IPS DF 19.7 (cell line): ENCODE results near the gene LIMS1.
"Not testable (repeated sequence)": the region's sequence is repeated elsewhere in the genome, so short reads cannot be mapped to it uniquely, and the experiment has no call there.

Experiments used
- DNase-seq: peaks from one replicate; pipeline ENCODE4 v3.0.0-alpha.2; 2013; ENCODE audit warnings: low read depth, low spot score

Gene LIMS1

DNA sequence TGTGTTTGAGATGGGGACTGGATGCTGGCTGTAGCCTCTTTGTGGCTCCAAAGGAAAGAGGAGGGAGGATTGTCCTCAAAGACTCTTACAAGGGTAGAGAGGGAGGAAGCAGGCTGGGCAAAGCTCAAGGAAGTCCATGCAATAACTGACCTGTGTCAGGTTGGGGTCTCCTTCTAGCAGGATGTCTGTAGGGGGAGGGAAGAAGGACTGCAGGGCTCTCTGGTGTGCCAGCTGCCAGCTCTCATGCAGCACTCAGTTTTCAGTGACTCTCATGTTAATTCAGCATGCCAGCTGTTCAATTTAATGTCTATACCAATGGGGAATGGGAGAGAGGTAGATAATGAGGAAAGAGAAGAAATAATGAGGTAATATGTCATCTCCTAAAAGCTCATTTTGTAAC is 99.7 kb downstream of the LIMS1 start:
- no peak for DNase-seq

DNA sequence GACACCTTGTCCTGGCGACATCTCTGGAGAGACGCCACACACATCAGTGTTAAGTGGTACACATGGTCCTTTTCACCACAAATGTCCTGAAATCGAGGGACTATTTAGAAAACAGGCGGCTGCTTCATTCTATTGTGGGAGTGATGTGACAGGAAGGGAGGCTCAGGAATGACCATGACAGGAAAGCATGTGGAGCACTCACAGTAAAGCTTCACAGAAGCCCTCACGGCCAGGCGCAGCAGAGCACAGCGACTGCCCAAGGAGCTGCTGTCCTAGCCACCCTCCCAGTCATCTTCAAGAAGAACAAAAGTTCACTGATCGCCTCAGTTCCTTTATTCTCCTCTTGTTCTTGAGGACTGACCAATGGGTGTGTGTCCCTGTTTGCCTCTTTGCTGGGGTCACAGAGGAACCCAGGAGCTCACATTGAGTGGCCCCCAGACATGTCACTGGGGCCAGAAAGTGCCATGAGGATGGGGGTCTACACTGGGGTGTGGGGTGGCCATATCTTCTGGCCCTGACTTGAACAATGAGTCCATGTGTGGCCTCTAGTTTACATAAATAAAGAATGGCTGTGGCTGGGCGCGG is 100.4 kb downstream of the LIMS1 start:
- no peak for DNase-seq

DNA sequence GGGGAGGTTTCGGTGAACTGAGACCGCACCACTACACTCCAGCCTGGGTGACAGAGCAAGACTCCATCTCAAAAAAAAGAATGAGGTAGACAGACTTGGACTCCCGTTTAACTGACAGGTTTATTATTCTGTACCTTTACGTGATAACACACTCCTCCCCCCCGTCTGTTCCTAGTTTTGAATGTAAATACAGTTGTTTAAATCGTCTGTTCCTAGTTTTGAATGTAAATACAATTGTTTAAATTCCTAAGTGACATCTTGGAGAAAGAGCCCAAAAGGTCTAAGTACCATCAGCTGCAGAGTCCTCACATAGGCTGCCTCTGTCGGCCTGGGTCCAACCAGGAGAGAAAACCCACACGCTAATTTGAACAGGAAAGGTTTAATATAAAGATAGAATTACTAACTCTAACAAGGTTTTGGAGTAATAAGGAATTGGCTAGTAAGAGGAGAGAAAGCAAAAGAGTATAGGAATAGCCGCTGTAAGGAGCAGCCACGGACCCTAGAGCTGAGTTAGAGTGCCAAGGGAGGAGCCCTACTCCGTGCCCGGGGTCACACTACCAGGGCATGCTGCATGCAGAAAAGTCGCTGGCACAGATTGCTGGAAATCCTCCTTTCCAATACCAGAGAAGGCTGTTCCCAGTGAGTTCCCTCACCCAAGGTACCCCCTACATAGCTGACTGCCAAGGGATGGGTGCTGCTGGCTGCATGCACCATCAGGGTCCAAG is 101.5 kb downstream of the LIMS1 start:
- DNase-seq: no peak

DNA sequence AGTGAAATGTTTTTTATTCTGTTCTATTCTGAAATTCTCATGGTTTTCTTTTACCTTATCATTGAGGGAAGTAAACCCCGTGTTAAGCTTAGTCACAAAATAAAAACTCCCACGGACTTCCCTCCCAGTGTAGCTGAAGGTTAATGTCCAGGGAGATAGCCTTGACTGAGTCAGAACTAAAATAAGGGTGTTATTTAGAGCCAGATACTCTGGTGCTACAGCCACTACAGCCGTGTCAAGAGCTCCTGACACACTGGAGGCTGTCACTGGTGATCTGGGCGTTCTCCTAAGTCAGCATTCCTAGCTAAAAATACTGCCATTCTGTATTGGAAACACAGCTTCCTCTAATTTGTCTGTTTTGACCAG is 103.0 kb downstream of the LIMS1 start:
- no peak for DNase-seq

DNA sequence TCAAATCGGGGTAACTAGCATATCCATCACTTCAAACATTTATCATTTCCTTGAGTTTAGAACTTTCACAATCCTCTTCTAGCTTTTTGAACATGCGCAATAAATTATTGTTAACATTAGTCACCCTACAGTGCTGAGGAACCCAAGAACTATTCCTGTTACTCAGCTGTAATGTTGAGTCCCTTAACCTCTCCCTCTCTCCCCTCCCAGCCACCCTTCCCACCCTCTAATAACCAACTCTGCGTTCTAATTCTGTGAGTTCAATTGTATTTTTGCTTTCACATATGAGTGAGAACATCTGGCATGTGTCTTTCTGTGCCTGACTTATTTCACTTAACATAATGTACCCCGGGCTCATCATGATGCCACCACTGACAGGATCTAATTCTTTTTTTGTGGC is 106.5 kb downstream of the LIMS1 start:
- no peak for DNase-seq

DNA sequence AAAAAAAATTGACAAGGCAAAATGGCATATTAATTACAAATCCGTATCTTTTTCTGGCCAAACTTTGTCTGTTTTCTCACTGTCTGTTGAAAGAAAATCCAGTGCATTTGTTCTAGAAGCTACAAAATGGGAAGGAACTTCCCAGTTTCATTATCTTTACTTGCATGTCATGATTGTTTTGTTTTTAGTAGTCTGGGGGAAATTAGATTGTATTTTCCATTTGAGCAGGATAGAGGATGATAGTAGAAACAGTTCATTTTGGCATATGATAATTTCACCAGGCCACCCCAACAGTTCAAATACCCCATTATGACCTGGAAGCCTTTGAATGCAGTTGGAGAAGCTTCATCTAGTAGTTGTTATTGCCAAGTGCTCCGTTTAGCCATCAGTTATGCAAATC is 107.5 kb downstream of the LIMS1 start:
- DNase-seq: no peak

DNA sequence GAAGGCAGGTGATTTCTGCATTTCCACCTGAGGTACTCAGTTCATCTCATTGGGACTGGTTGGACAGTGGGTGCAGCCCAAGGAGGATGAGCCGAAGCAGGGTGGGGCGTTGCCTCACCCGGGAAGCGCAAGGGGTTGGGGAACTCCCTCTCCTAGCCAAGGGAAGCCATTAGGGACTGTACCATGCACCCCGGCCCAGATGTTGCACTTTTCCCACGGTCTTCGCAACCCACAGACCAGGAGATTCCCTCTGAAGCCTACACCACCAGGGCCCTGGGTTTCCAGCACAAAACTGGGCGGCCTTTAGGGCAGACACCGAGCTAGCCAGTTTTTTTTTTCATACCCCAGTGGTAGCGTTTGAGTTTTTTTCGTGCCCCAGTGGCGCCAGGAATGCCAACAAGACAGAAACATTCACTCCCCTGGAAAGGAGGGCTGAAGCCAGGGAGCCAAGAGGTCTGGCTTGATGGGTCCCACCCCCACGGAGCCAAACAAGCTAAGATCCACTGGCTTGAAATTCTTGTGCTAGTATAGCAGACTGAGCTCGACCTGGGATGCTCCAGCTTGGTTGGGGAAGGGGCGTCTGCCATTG is 109.1 kb downstream of the LIMS1 start:
- no peak for DNase-seq

DNA sequence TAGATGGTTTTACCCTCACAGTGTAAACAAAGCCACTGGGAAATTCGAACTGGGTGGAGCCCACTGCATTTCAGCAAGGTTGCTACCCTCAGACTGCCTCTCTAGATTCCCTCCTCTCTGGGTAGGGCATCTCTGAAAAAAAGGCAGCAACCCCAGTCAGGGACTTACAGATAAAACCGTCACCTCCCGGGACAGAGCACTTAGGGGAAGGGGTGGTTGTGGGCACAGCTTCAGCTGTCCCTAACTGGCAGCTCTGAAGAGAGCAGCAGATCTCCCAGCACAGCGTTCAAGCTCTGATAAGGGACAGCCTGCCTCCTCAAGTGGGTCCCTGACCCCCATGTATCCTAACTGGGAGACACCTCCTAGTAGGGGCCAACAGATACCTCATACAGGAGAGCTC is 109.6 kb downstream of the LIMS1 start:
- not testable (repeated sequence) for DNase-seq

DNA sequence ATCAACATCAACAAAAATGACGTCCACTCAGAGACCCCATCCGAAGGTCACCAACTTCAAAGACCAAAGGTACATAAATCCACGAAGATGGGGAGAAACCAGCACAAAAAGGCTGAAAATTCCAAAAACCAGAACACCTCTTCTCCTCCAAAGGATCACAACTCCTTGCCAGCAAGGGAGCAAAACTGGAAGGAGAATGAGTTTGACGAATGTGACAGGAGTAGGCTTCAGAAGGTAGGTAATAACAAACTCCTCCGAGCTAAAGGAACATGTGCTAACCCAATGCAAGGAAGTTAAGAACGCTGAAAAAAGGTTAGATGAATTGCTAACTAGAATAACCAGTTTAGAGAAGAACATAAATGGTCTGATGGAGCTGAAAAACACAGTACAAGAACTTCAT is 110.2 kb downstream of the LIMS1 start:
- not testable (repeated sequence) for DNase-seq

DNA sequence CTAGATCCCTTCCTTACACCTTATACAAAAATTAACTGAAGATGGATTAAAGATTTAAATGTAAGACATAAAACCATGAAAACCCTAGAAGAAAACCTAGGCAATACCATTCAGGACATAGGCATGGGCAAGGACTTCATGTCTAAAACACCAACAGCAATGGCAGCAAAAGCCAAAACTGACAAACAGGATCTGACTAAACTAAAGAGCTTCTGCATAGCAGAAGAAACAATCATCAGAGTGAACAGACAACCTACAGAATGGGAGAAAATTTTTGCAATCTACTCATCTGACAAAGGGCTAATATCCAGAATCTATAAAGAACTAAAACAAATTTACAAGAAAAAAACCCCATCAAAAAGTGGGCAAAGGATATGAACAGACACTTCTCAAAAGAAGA is 114.5 kb downstream of the LIMS1 start:
- DNase-seq: not testable (repeated sequence)

DNA sequence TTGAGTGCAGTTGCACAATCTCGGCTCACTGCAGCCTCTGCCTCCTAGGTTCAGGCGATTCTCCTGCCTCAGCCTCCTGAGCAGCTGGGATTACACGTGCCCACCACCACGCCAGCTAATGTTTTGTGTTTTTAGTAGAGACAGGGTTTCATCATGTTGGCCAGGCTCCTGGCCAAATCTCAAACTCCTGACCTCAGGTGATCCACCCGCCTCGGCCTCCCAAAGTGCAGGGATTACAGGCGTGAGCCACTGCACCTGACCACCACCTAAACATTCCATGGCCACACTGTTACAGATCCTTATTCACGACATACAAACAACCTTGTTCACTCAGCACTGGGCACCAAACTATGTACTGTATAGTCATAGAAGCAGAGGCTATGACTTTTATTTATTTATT is 116.2 kb downstream of the LIMS1 start:
- DNase-seq: not testable (repeated sequence)

DNA sequence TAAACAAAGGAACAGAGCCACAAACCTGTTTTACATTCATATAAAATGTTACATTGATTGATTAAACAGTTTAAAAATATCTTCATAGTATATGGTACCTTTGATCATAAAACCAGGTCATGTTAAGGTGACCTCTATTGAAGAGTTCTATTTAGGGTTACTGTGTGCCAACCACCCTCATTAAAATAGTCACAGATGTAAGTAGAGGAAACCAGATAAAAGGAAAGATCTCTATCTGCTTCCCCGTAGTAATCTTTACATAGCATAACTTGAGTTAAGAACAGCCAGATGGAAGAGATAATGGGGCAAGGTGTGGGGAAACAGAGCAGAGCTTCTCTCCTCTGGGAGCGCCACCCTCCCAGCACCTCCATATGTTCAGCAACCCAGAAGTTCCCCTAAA is 117.2 kb downstream of the LIMS1 start:
- DNase-seq: not testable (repeated sequence)

DNA sequence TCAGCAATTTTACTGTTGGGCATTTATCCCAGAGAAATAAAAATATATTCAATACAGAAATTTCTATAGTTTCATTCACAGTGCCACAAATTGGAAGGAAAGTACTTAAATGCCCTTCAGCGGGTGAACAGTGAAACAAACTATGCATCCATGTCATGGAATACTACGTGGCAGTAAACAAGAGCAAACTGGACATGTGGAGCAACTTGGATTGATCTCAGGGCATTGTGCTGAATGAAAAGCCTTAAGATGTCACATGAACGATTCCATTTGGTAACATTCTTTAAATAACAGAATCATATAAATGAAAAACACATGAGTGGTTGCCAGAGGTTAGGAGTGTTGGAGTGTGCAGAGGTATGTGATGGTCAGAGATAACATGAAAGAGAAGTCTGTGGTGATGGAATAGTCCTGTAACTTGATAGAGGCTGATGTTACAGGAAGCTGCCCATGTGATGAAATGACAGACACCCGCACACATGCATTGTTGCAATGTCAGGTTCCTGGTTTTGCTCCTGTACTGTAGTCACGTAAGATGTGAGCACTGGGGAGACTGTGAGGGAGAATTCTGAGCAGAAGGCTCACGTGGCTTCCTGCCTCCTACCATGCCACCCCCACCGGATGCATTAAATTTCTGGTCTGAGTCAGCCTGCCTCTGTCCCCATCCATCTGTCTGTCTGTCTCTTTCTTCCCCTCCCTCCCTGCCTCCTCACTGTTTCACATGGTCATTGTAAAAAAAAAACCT is 118.1 kb downstream of the LIMS1 start:
- not testable (repeated sequence) for DNase-seq

DNA sequence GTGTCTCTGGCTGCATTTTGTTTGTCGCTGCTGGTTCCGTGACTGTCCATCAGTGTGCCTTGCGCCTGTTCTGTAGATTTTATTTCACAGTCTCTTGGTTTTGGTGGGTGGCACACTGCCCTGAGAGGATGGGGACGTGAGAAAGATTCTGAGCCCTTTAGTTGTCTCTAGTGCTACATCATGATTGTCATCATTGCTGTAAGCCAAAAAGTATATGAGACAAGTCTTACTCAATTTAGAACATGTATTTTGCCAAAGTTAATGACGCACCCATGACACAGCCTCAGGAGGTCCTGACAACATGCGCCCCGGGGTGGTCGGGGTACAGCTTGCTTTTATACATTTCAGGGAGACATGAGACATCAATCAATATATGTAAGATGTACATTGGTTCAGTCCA is 119.2 kb downstream of the LIMS1 start:
- DNase-seq: not testable (repeated sequence)

DNA sequence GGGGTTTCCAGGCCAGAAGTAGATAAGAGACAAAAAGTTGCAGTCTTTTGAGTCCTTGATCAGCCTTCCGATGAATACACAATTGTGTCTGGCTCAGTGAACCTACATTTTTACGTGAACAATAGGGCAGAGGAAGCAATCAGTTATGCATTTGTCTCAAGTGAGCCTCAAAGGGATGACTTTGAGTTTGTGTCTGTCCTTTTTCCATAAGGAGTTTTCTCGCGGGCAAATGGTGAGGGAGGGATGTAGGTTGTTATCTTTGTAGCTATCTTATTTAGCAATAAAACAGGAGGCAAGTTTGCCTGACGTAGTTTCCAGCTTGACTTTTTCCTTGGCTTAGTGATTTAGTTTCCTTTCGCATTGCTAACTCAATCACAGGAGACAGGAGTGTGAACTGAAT is 119.6 kb downstream of the LIMS1 start:
- not testable (repeated sequence) for DNase-seq

DNA sequence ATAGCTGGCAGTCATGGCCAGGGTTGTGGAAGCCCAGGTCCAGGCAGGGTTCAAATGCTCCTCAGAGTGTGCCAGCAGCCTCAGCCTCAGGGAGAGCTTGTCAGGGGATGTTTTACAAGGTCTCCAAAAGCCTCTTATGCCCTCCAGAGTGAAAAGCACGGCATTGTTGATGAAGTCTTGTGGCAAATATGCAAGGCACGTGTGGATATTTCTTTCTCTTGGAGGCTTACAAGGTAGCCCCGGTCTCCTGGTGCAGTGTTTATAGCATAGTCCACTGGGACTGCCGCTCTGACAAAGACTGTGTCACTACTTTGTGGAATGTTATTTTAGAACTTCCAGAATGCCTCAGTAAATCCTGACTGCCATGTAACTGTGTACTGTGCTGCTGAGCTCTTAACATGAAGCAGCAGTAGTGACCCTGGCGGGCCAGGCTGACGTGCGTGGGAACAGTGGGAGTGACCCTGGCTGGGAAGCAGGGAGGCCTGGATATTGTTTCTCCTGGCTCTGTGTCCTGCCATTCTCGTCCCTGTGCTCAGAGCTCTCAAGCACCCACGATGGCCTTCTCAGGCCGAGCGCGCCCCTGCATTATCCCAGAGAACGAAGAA is 120.4 kb downstream of the LIMS1 start:
- not testable (repeated sequence) for DNase-seq

DNA sequence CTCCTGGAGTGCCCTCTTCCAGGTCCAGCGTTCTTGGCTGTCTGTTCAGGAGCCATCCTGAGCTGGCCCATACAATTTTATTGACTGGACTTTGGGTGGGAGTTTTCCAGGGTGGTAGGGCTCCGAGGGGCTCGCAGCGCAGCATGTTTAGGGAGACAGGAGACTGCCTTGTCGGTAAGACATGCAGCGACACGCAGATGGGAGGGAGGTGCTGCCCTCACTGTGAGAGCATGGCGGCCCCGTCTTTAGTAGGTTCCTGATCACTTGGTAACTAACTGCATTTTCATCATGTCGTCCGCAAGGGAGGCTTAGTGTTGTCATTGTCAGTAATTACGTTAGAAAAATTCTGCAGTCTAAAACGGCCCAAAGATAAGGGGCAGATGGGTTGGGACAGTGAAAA is 121.0 kb downstream of the LIMS1 start:
- DNase-seq: not testable (repeated sequence)

DNA sequence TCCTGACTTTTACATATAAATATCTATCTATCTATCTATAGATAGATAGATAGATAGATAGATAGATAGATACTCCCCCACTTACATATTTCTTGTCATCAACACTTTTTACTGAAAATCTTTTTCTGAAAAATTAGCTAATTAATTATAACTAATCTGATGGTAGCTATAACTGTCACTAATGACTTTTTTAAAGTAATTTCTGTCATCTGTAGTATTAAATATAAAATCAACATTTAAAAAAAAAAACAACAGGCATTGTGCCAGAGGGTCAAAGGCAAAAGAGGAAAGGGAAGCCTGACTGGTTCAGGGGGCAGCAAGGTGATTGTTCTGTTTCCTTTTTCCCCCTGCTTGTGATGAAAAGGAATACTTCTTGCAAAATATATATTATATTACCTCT is 122.0 kb downstream of the LIMS1 start:
- DNase-seq: not testable (repeated sequence)

DNA sequence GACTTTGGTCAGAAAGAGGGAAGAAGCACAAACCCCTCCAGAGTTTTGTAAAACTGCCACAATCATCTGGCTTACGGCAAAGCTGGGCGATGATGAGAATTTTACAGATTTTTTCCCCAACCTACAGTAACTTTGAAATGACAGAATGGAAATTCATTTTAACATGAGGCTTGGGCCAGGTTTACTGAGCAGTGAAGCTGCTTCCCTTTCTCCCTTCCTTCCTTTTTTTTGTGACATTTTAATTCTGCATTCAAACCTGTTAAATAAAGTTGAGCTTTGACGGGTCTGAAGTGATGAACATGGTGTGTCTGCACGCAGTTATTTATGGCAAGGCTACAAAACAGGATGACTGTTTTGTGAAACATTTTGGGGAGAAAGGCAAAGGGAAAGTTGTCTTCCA is 123.2 kb downstream of the LIMS1 start:
- DNase-seq: not testable (repeated sequence)

DNA sequence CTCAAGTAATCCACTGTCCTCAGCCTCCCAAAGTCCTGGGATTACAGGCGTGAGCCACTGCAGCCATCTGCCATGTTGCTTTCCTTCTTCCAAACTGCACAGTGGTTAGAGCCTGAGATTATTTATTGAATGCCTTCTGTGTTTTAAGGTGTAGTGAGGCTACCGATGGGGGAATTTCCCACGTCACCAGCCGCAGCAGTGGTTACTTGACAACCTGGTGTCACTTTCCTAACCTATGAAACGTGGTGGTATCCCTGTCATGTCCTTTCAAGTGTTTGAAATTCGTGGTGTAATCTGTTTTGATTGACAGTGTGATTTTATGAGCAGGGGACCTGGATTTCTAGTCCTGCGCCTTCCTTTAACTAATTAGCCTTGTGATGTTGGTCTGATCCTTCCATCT is 124.3 kb downstream of the LIMS1 start:
- not testable (repeated sequence) for DNase-seq

DNA sequence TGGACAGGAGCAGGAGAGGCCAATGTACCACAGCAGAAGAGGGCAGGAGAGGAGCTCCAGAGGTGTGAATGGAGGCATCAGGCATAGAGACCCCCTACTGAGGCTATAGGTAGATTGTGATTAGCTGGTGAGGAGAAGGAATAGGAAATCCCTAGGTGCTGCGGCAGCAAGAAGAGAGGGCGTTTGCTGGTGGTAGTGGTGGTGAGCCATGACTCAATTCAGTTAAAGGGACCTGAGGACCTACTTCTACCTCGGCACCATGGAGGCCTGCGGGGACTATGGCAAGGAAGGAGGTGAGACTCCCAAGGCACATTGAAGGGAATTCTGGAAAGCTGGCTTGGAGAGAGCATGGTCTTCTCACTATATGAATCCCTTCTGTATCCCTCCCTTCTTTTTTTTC is 127.2 kb downstream of the LIMS1 start:
- not testable (repeated sequence) for DNase-seq

DNA sequence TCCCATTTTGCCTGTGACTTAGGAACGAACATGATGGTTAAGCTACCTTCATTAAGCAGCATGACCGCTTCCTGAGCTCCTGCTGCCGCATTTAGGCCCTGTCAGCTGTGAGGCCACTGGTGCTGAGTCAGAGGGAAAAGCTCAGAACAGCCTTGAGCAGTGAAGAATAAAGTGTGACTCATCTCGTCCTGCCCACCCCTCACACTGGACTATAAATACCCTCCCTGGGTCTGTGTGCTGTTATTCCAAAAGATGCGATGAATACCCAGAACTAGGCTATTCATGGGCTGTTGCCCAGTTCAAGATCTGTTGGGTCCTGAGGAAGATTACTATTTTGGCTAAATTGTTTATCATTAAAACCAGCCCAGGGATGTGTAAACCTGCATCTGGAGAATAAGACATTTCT is 127.9 kb downstream of the LIMS1 start:
- DNase-seq: not testable (repeated sequence)
